COR-L47 (cell line): Measurements from ENCODE around the gene DIP2B.

Experiments used
- DNase-seq: peaks from one replicate; lab custom pipeline; 2025; lab: John Stamatoyannopoulos, UW

DIP2B gene

DNA sequence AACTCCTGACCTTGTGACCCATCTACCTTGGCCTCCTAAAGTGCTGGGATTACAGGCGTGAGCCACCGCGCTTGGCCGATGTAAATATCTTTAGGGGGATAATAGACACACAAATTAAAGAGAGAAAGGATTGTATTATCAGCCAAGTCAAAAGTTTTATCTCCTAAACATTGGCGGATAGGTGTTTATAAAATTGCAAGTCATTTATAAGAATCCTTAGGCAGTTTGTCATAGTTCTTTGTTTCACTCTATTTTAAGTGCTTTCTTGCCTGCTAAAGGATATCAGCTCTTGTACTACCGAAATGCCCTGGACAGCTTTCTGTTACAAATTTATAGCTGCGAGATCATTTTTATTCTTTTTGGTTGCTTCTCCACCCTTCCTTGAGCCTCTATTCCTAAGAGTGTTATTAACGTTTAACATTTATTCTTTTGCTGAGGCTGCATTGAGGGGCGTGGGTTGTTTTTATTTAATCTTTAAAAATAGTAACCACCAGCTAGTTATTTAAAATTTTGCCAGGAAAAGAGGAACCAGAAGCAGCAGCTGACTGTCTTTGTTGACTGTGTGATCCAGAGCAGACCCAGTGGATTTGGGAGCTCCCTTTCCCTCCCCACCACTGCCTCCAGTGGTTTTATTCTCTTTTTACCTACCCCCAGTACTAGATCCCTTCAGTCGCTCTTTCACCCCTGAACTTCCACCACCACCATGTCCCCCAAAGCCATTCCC is 106.4 kb downstream of the DIP2B start:
- DNase-seq = no peak

- DNase-seq = no peak
Observed at GRCh38 chr12:50612882-50613281, 108.1 kb downstream of the DIP2B start.

DNA sequence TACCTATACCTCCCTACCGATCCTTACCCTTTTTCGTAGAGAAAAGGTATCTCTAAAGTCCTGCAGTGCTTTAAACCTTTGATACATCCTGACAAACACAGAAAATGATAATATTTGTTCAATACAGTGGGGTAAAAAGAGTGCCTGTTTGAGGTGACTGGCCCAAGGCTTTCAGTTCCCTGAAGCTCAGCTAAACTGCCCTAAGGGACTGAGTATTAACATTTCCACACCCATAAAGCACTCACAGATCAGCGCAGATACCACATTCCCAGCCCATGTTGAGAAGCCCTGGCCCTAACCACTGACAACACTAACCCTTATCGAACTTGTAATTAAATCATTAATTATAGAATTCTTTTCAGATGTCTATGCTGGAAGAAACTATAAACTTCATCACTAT is 108.7 kb downstream of the DIP2B start:
- no peak for DNase-seq

GRCh38 chr12:50614167-50614759 is 109.5 kb downstream of the DIP2B start:
- no peak for DNase-seq

- no peak for DNase-seq
Observed at GRCh38 chr12:50615145-50615906, 110.5 kb downstream of the DIP2B start.

DNA sequence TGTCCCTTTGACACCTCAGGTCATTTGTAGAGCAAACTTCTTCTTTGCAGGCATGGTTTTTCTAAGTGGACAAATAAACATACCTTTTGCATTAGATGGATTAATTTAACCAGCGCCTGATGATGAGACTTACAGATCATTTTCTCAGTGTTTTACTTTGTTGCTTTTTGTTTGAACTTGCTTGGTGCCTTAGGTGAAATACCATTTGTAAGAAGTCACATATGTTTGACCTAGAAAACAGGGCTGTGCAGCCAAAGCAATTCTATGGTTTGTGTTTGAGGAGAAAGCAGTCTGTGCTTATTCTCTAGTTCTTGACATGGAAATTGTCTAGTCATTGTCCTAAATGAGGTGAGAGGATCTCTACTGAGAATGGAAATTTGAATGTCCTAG is 111.1 kb downstream of the DIP2B start:
- no peak for DNase-seq

- no peak for DNase-seq
Observed at GRCh38 chr12:50617657-50618056, 112.9 kb downstream of the DIP2B start.

GRCh38 chr12:50618864-50619609 is 114.3 kb downstream of the DIP2B start:
- DNase-seq = no peak

GRCh38 chr12:50619610-50619958 is 114.8 kb downstream of the DIP2B start:
- DNase-seq = no peak

DNA sequence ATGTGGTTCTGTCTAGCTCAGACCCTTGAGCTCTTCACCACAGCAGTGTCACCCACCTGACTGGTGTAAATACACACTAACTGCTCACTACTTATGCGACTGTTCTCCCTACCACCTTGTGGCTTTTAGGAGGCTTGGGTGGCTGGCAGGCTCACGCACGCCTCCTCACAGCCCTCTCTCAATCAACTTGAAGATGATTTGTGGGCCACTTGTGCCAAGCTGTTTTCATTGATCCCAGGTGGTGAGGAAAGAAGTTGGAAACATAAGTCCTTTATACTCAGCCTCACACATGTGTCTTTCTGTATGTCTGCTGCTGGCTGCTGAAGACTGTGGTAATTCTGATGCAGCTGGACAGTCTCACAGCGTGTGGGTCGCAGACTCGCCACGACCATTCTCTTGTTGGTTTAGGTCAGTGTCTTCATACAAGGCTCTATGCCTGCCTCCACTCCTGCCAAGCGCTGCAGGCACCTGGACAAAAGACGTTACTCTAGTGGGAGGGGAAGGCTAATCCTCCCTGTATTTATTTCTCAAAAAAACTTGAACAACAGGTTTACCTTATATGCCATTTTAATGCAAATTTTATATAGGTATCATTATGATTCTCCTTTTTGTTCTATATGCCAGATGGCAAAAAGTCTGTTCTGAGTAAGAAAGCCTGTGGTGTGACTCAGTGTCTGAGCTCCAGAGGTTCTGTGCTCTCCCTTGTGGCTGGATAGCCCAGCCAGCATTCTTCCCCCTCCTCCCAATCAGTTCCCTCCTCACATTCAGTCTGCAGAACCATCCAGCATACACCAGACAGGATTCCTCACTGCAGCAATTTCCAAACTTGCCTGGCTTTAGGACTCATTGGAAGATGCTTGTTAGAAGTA is 115.6 kb downstream of the DIP2B start:
- no peak for DNase-seq

DNA sequence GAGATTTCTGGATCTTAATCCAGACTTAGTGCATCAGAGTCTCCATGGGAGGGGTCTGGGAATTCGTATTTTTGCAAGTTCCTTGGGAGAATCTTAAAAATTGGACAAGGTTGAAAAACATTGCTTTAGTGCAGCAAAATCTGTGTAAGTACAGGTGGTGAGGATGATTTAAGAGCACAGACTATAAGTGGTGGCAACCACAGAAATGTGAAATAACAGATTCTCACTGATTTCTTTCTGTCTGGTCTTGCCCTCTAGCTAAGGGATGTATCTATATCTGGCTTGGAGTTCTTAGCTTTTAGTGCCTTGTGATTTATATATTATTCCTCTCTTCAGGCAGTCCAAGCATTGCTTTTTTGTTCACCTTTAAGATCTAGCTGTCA is 116.2 kb downstream of the DIP2B start:
- DNase-seq = no peak

GRCh38 chr12:50621399-50622300 is 116.9 kb downstream of the DIP2B start:
- DNase-seq = no peak

DNA sequence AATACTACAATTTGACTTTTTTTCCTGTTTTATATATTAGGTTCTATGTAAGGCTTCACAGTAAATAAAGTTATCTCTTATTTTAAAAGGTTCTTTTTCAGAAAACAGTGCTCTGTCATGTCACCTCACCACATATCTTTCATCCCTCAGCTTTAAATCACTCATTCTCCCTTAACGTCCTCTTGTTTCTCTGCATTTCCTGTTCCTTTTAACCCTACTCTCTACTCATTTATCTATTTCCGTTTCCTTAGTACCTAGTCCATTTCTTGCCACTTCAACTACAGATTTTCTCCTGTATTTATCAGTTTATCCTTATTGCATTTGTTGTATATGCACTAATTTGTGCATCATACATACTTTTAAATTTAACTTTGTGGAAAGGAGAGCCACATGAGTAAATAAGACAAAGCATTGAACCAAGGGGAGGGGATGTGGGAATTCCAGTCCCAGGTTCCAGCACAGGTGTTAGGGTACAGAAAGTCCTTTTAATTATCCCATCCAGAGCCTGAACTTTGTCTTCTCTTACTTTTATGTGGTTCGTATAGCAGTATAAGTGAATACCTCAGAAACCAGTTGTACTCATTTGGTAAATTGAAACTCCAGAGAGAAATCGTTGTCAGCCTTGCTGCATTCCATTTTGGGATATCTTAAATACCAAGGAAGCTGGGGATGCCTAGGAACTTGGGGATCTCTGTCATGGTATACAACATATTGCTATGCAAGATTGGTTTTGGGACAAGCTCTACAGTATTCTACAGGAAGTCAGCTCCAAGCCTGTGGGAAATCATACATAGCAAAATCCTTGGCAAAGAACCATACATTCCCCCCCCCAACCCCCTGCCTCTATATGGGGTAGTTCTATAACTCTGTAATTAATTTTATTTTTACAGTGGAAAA is 120.5 kb downstream of the DIP2B start:
- DNase-seq = no peak

DNA sequence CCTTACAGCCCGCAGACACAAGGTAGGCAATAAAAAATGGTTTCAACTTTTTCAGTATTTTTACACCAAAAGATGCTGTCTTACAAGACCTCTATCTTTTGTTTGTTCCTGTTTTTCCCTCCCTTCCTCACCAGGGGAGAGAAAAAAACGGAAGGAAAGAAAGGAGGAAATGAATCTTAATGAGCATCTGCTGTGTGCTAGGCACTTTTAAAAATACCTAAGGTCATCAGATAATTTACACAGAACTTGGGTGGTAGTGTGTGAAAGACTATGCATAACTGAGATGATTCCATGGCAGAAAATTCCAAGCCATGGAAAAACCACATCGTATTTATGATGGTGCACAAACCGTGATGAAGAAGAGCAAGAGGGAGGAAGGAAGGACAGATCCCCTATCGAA is 121.2 kb downstream of the DIP2B start:
- no peak for DNase-seq

DNA sequence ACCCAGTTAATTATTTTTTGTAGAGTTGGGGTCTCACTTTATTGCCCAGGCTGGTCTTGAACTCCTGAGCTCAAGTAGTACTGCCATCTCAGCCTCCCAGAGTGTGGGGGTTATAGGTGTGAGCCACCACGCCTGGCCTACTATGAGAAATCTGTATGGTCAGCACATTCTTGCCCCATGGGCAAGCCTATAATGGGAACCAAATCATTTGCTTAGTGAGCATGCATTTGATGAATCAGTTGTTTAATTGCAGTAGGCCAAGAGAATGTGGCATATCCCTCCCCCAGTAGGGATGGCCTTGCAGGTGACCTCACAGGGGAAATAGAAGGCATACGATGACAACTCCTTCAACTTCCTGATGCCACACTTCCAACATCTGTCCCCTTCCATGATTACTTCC is 122.7 kb downstream of the DIP2B start:
- no peak for DNase-seq

- DNase-seq = no peak
Observed at GRCh38 chr12:50628394-50628793, 123.6 kb downstream of the DIP2B start.

DNA sequence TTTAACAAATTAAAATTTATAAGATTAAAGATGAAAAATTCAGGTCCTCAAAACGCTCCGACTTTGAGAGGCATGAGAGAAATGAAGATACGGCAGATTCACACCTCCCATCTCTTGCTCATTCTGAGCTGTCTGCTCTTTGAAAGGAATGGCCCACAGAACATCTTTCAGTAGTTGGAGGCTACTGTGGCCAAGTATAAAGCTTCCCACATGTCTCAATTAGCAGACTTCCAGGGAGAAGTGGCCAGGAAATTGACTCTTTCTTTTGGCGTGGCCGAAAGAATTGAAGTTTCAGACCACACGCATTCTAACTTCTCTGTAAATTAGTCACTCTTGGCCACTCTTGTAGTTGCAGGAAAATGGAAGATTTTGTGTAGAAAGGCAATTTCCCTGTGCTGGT is 129.2 kb downstream of the DIP2B start:
- no peak for DNase-seq

DNA sequence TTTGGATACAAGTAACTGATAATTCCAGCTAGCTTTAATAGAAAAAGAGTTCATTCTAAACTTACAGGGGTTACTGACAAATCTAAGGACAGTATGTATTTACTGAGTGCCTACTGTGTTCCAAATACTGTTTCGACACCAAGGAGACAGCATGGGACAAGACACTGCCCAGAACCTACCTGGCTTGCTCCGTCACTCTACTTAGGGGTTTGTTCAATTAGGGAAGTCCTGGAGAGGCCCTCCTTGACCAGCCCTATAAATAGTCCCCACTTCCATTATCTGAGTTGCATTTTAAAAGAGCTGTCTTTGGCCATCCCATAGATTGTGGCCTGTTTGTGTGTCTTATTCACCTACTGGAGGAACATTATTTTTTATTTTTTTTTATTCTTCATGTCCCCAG is 129.6 kb downstream of the DIP2B start:
- DNase-seq = no peak

DNA sequence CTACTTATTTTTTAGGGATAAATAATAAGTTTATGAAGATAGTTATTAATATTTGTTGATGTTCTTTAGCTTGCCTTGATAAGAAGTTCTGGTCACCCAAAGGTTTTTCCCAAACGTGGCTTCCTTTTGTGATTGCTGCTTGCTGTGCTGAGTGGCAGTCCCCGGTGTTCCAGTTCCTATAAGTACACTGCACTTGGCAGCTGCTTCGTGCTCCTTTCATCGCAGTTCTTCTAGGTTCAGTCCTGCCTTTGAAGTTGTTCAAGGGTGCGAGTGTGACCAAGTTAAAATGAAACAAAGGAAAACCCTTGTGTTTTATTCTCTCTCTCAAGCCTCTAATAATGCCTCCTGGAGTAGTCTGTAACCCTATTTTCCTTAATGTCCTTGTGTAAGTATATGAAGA is 130.6 kb downstream of the DIP2B start:
- DNase-seq = no peak

- DNase-seq = no peak
Observed at GRCh38 chr12:50635857-50636256, 131.1 kb downstream of the DIP2B start.
